HG02610 (cell line): ENCODE data around the gene MYH9.

Source experiments
- ATAC-seq: cut with Tn5 transposase; IDR thresholded peaks from one replicate; pipeline ENCODE4 v1.9.1; 2021; ENCODE audit warnings: mild to moderate bottlenecking, moderate library complexity; ENCODE audit not compliant: unreplicated experiment

The MYH9 gene

GRCh38 chr22:36234919-36235318 is 152.8 kb downstream of the MYH9 start:
- ATAC-seq, result no peak

GRCh38 chr22:36234213-36234612 is 153.6 kb downstream of the MYH9 start:
- no peak for ATAC-seq

- ATAC-seq, result no peak
Observed at GRCh38 chr22:36233796-36234195, 154.0 kb downstream of the MYH9 start.

GRCh38 chr22:36232715-36233401 is 154.9 kb downstream of the MYH9 start:
- ATAC-seq, result no peak
